H1 (cell line): ENCODE data around the gene IL21. TPM values are rescaled to one million over a fixed set of nuclear protein-coding genes. Genes with fewer than 3 reads are reported as not detected.

Experiments used
- CTCF ChIA-PET: fragments of 300-600 bp; sonication (Branson Sonifier 250); formaldehyde crosslinking; loops from one replicate; lab custom pipeline; 2021; ENCODE audit not compliant: partially characterized antibody; lab: Charles Lee
- POLR2A ChIA-PET: fragments of 300-600 bp; sonication (Branson Sonifier 250); formaldehyde crosslinking; loops from one replicate; lab custom pipeline; 2021; ENCODE audit warnings: inconsistent platforms; ENCODE audit not compliant: partially characterized antibody; lab: Charles Lee
- DNase-seq, 2 experiments: peaks; one replicate each; pipeline versions ENCODE4 v3.0.0 to v3.0.0-alpha.2; 2010 to 2022; ENCODE audit warnings: low spot score in 2 of 2, low read depth in 1 of 2, mixed read lengths in 1 of 2
- FAIRE-seq: peaks from 2 replicates; lab custom pipeline; 2011; peaks lifted over from hg19 to GRCh38; lab: Jason Lieb, UNC
- H2AFZ ChIP-seq: 2 replicates; pipeline ENCODE4 v1.8.1; 2012; ENCODE audit warnings: low read length, inconsistent platforms
- H2AK5ac ChIP-seq: 2 replicates; pipeline ENCODE4 v1.6.1; 2013; ENCODE audit warnings: low read depth, low read length
- H2BK120ac ChIP-seq: replicated peaks from 2 replicates; pipeline ENCODE3; 2013; ENCODE audit warnings: low read depth, low read length, inconsistent platforms
- H2BK12ac ChIP-seq: 2 replicates; pipeline ENCODE4 v1.6.1; 2013; ENCODE audit warnings: low read depth, low read length
- H2BK15ac ChIP-seq: 2 replicates; pipeline ENCODE4 v1.6.1; 2013; ENCODE audit warnings: low read length
- H2BK20ac ChIP-seq: 2 replicates; pipeline ENCODE4 v1.6.1; 2013; ENCODE audit warnings: low read length
- H2BK5ac ChIP-seq: 2 replicates; pipeline ENCODE4 v1.6.1; 2013; ENCODE audit warnings: low read depth, low read length
- H3K14ac ChIP-seq: 2 replicates; pipeline ENCODE4 v1.6.1; 2013; ENCODE audit warnings: inconsistent platforms; ENCODE audit not compliant: insufficient read length
- H3K18ac ChIP-seq: 2 replicates; pipeline ENCODE4 v1.6.1; 2013; ENCODE audit warnings: low read length; ENCODE audit errors: extremely low read depth
- H3K23ac ChIP-seq: 2 replicates; pipeline ENCODE4 v1.6.1; 2013; ENCODE audit warnings: inconsistent platforms; ENCODE audit not compliant: insufficient read length
- H3K23me2 ChIP-seq: 2 replicates; pipeline ENCODE4 v1.6.1; 2013; ENCODE audit warnings: low read depth, low read length
- H3K27ac ChIP-seq: 2 replicates; pipeline ENCODE4 v1.6.1; 2011; ENCODE audit warnings: low read depth, low read length, inconsistent platforms
- H3K27me3 ChIP-seq, 4 experiments: replicated peaks in 1 of 4; 1 replicate in 1 of 4; 2 replicates in 3 of 4; pipeline versions ENCODE4 v1.6.1 to v1.8.1; 2011 to 2013; ENCODE audit warnings: low read length in 3 of 4, mild to moderate bottlenecking in 3 of 4, inconsistent platforms in 2 of 4, mixed read lengths in 2 of 4, moderate library complexity in 1 of 4; ENCODE audit not compliant: control insufficient read depth in 3 of 4, insufficient read depth in 3 of 4; ENCODE audit errors: extremely low read depth in 1 of 4
- H3K36me3 ChIP-seq, 4 experiments: 2 replicates each; pipeline versions ENCODE4 v1.6.1 to v1.8.1; 2011 to 2013; ENCODE audit warnings: mild to moderate bottlenecking in 4 of 4, low read length in 3 of 4, moderate library complexity in 2 of 4, control low read depth in 1 of 4, inconsistent platforms in 1 of 4; ENCODE audit not compliant: insufficient read depth in 4 of 4, control insufficient read depth in 2 of 4
- H3K4ac ChIP-seq: replicated peaks from 2 replicates; pipeline ENCODE3; 2013; ENCODE audit warnings: low read length, low read depth, mixed read lengths, inconsistent platforms; ENCODE audit not compliant: insufficient read length
- H3K4me1 ChIP-seq, 4 experiments: replicated peaks in 1 of 4; 1 replicate in 1 of 4; 2 replicates in 3 of 4; pipeline versions ENCODE4 v1.6.1 to v1.8.1; 2011 to 2013; ENCODE audit warnings: low read length in 3 of 4, inconsistent platforms in 2 of 4, mixed read lengths in 1 of 4; ENCODE audit not compliant: insufficient read depth in 4 of 4, control insufficient read depth in 3 of 4
- H3K4me2 ChIP-seq, 2 experiments: 2 replicates each; pipeline versions ENCODE4 v1.6.1 to v1.8.1; 2011 to 2013; ENCODE audit warnings: low read depth in 2 of 2, low read length in 2 of 2, control low read depth in 1 of 2, inconsistent platforms in 1 of 2, mild to moderate bottlenecking in 1 of 2; ENCODE audit not compliant: insufficient read depth in 1 of 2
- H3K4me3 ChIP-seq, 4 experiments: fragments of 200-600, 300-600 bp in 1 of 4; sonication (generic), shearing (Covaris generic), sonication (Bioruptor Twin) in 1 of 4; 2 replicates each; pipeline versions ENCODE4 v1.5.1 to v1.8.1; 2011 to 2016; ENCODE audit warnings: low read length in 4 of 4, low read depth in 3 of 4, control low read depth in 2 of 4, inconsistent platforms in 2 of 4, mild to moderate bottlenecking in 2 of 4, mixed read lengths in 1 of 4, moderate library complexity in 1 of 4; ENCODE audit not compliant: insufficient read depth in 2 of 4; ENCODE audit errors: extremely low read depth in 1 of 4
- H3K56ac ChIP-seq: replicated peaks from 2 replicates; pipeline ENCODE3; 2013; ENCODE audit warnings: low read depth, mild to moderate bottlenecking, mixed read lengths, low read length, inconsistent platforms; ENCODE audit not compliant: insufficient read length
- H3K79me1 ChIP-seq: 2 replicates; pipeline ENCODE4 v1.6.1; 2013; ENCODE audit warnings: low read depth, low read length, control low read depth
- H3K79me2 ChIP-seq, 2 experiments: 2 replicates each; pipeline versions ENCODE4 v1.6.1 to v1.8.1; 2012 to 2013; ENCODE audit warnings: low read length in 2 of 2, mild to moderate bottlenecking in 2 of 2, inconsistent platforms in 1 of 2; ENCODE audit not compliant: insufficient read depth in 2 of 2, control insufficient read depth in 1 of 2
- H3K9ac ChIP-seq, 4 experiments: replicated peaks in 1 of 4; 1 replicate in 1 of 4; 2 replicates in 3 of 4; pipeline versions ENCODE4 v1.6.1 to v1.8.1; 2011 to 2013; ENCODE audit warnings: low read depth in 3 of 4, low read length in 3 of 4, control low read depth in 2 of 4, mild to moderate bottlenecking in 2 of 4, moderate library complexity in 2 of 4, inconsistent platforms in 1 of 4; ENCODE audit errors: extremely low read depth in 1 of 4
- H3K9me3 ChIP-seq, 2 experiments: 2 replicates each; pipeline versions ENCODE4 v1.6.1 to v1.8.1; 2012 to 2013; ENCODE audit warnings: mild to moderate bottlenecking in 2 of 2, moderate library complexity in 2 of 2, control low read depth in 1 of 2, inconsistent platforms in 1 of 2, low read depth in 1 of 2, low read length in 1 of 2, mixed read lengths in 1 of 2; ENCODE audit not compliant: insufficient read depth in 2 of 2
- H4K20me1 ChIP-seq, 2 experiments: replicated peaks in 1 of 2; 2 replicates each; pipeline versions ENCODE3 to v1.8.1; 2011 to 2013; ENCODE audit warnings: inconsistent platforms in 2 of 2, low read length in 2 of 2, mild to moderate bottlenecking in 1 of 2; ENCODE audit not compliant: insufficient read depth in 2 of 2, control insufficient read depth in 1 of 2
- H4K5ac ChIP-seq: 2 replicates; pipeline ENCODE4 v1.6.1; 2013; ENCODE audit warnings: low read length, low read depth, mixed read lengths, inconsistent platforms; ENCODE audit not compliant: insufficient read length
- H4K8ac ChIP-seq: 2 replicates; pipeline ENCODE4 v1.8.0; 2013; ENCODE audit warnings: mild to moderate bottlenecking, moderate library complexity, low read length, inconsistent platforms; ENCODE audit not compliant: insufficient read depth; ENCODE audit errors: extremely low read depth
- H4K91ac ChIP-seq: replicated peaks from 2 replicates; pipeline ENCODE3; 2013; ENCODE audit warnings: low read length, mixed read lengths, inconsistent platforms; ENCODE audit not compliant: insufficient read length
- ATF3 ChIP-seq: IDR thresholded peaks from 2 replicates; pipeline ENCODE4 v1.6.1; 2011; ENCODE audit warnings: low read depth, mild to moderate bottlenecking, low read length; ENCODE audit not compliant: insufficient read depth
- BACH1 ChIP-seq: IDR thresholded peaks from 2 replicates; pipeline ENCODE4 v1.6.1; 2012; ENCODE audit warnings: low read length, improper control_type of control experiment
- CHD1 ChIP-seq: IDR thresholded peaks from 2 replicates; pipeline ENCODE4 v1.6.1; 2012; ENCODE audit warnings: low read depth, low read length, improper control_type of control experiment
- EP300 ChIP-seq, 2 experiments: IDR thresholded peaks; 1 replicate in 1 of 2; 2 replicates in 1 of 2; pipeline ENCODE4 v1.6.1; 2011 to 2012; ENCODE audit warnings: low read depth in 2 of 2, low read length in 2 of 2, mild to moderate bottlenecking in 2 of 2, borderline replicate concordance in 1 of 2, inconsistent platforms in 1 of 2, moderate library complexity in 1 of 2
- EZH2 ChIP-seq: fragments of 200-600 bp; sonication (generic); IDR thresholded peaks from 2 replicates; pipeline ENCODE4 v1.7.1; 2012; ENCODE audit warnings: low read depth, mild to moderate bottlenecking, moderate library complexity, low read length, inconsistent platforms; ENCODE audit not compliant: severe bottlenecking
- GABPA ChIP-seq: IDR thresholded peaks from 2 replicates; pipeline ENCODE4 v1.6.1; 2011; ENCODE audit warnings: mild to moderate bottlenecking, low read length, moderate library complexity, borderline replicate concordance; ENCODE audit not compliant: insufficient read depth
- GTF2F1 ChIP-seq: IDR thresholded peaks from 2 replicates; pipeline ENCODE4 v1.6.1; 2012; ENCODE audit warnings: low read depth, low read length, improper control_type of control experiment, borderline replicate concordance
- JUN ChIP-seq: IDR thresholded peaks from 2 replicates; pipeline ENCODE4 v1.6.1; 2011; ENCODE audit warnings: low read depth, mild to moderate bottlenecking, improper control_type of control experiment, low read length
- KDM4A ChIP-seq: IDR thresholded peaks from one replicate; pipeline ENCODE4 v1.7.1; 2012; ENCODE audit warnings: low read depth, mild to moderate bottlenecking, moderate library complexity, low read length, inconsistent platforms; ENCODE audit not compliant: severe bottlenecking
- MAFK ChIP-seq: IDR thresholded peaks from 2 replicates; pipeline ENCODE4 v1.6.1; 2012; ENCODE audit warnings: low read depth, mild to moderate bottlenecking, improper control_type of control experiment, low read length
- POLR2AphosphoS5 ChIP-seq: IDR thresholded peaks from 2 replicates; pipeline ENCODE4 v1.6.1; 2011; ENCODE audit warnings: low read depth, low read length
- RFX5 ChIP-seq: IDR thresholded peaks from 2 replicates; pipeline ENCODE4 v1.6.1; 2011; ENCODE audit warnings: low read depth, low read length, improper control_type of control experiment, borderline replicate concordance
- SIRT6 ChIP-seq: IDR thresholded peaks from one replicate; pipeline ENCODE4 v1.7.1; 2012; ENCODE audit warnings: low read length, inconsistent platforms
- WGBS, 2 experiments: shearing (Covaris generic) in 1 of 2; methylation state at CpG; one replicate each; pipeline versions ENCODE4 v1.1.6 to v1.1.7; 2013 to 2015; ENCODE audit warnings: low lambda C conversion rate in 2 of 2, mixed read lengths in 2 of 2, inconsistent platforms in 1 of 2, low coverage in 1 of 2, missing lambda C conversion rate in 1 of 2; ENCODE audit not compliant: insufficient replicate concordance in 2 of 2, insufficient coverage in 1 of 2, insufficient read length in 1 of 2; ENCODE audit errors: extremely low coverage in 1 of 2, missing lambda C conversion rate in 1 of 2; 5-methylcytosine and 5-hydroxymethylcytosine counted together
- polyA plus RNA-seq, 7 experiments: library from polyadenylated mRNA; depleted of rRNA in 3 of 7; stranded (reverse) in 5 of 7; unstranded in 2 of 7; fragments of >200 nt in 5 of 7; fragments of 200-250 nt in 2 of 7; gene quantifications; 1 replicate in 5 of 7; 2 replicates in 1 of 7; 4 replicates in 1 of 7; pipeline versions ENCODE4 v1.2.1 to v1.2.3, GENCODE V29; 2011 to 2013; ENCODE audit warnings: missing spikeins in 2 of 7, mixed read lengths in 2 of 7
- total RNA-seq: library from RNA; stranded (reverse); fragmentation: NEBNext Ultra II Directional; extraction: Animal tissue kit (Norgen Biotek cat#: 25700); gene quantifications from 2 replicates; pipeline ENCODE4 v1.2.1, GENCODE V29; 2021

IL21 gene
- total and polyA plus RNA-seq, 2 of the 8 experiments (the other 6 are each of a cell fraction or from before 2014, with no cell fraction given) = not detected

GRCh38 chr4:122636697-122637096, 15.8 kb upstream of the IL21 start:
- no peak overlapping the region for H4K91ac ChIP-seq
- no peaks in the 10 kb centered on the region for H3K79me2 ChIP-seq
- H4K8ac ChIP-seq = no peak overlapping the region
- TF ChIP-seq KDM4A (no peak), RFX5 (no peak), BACH1 (no peak), EP300 (IDR thresholded peaks at IDR 0.05; ENCODE audit: borderline replicate concordance in 1 of 2, low read depth in 2 of 2, low read length in 2 of 2) (no peak), EZH2 (no peak), SIRT6 (no peak), POLR2AphosphoS5 (no peak), ATF3 (no peak), CHD1 (no peak), JUN (no peak), MAFK (no peak), GTF2F1 (no peak), GABPA (no peak)
- no peak overlapping the region for H2AFZ ChIP-seq
- no peaks in the 10 kb centered on the region; the same call in 1 of the 2 replicates for H3K23me2 ChIP-seq
- whole genome bisulfite sequencing, 2 experiments = 88% methylated on average over 3 of the region's 3 CpGs; no CpG with 5 or more reads in 1 of the 2 experiments
- H2BK5ac ChIP-seq = no peak overlapping the region
- H2BK15ac ChIP-seq = no peak overlapping the region
- POLR2A ChIA-PET = no interaction called here
- H3K27me3 ChIP-seq = peaks cover 0 to 2% (median 0%) of the 10 kb centered on the region in 4 experiments; a peak in 1 of 7 replicates
- no peaks in the 10 kb centered on the region for H3K9me3 ChIP-seq
- no peak for DNase-seq
- no peak overlapping the region for H3K23ac ChIP-seq
- no peak overlapping the region for H3K4me2 ChIP-seq
- no peak overlapping the region for H3K27ac ChIP-seq
- H3K14ac ChIP-seq = no peak overlapping the region
- H3K9ac ChIP-seq = no peak overlapping the region
- no peak overlapping the region for H2BK12ac ChIP-seq
- H2BK120ac ChIP-seq = no peak overlapping the region
- no peak overlapping the region for H3K56ac ChIP-seq
- no peak overlapping the region for H4K5ac ChIP-seq
- no peaks in the 10 kb centered on the region for H3K36me3 ChIP-seq
- H3K79me1 ChIP-seq = no peaks in the 10 kb centered on the region
- no peak overlapping the region for H3K4me3 ChIP-seq
- no peaks in the 10 kb centered on the region for H4K20me1 ChIP-seq
- no peak overlapping the region for H2AK5ac ChIP-seq
- H3K4me1 ChIP-seq = no peaks in the 10 kb centered on the region
- no peak overlapping the region for H2BK20ac ChIP-seq
- CTCF ChIA-PET = interaction anchor here (1.5 kb wide), 1 partner anchor 15 kb away, joined by 5 read pairs; no protein-coding TSS in a partner anchor
- no peak overlapping the region for H3K18ac ChIP-seq
- no peak overlapping the region for H3K4ac ChIP-seq
- no peak for FAIRE-seq
